Dermis microvascular lymphatic vessel endothelial cell (primary cell): ENCODE results near the gene ST8SIA5. TPM values are rescaled to one million over a fixed set of nuclear protein-coding genes. Genes with fewer than 3 reads are reported as not detected.
"Not testable (repeated sequence)": the region's sequence is repeated elsewhere in the genome, so short reads cannot be mapped to it uniquely, and the experiment has no call there.

Source experiments
- DNase-seq, 2 donors: peaks; one replicate each; pipeline versions ENCODE4 v3.0.0 to v3.0.0-alpha.2; 2010; ENCODE audit warnings: low read depth in 2 of 2
- total RNA-seq: library from RNA; depleted of rRNA; stranded (reverse); fragments of >200 nt; gene quantifications from 2 replicates; pipeline ENCODE4 v1.2.1, GENCODE V29; 2014

Gene ST8SIA5
- under 0.01 TPM in 1 of 2 replicates, not detected in the other for total RNA-seq

- DNase-seq: no peak
These were observed at the start of gene ST8SIA5 for GRCh38 chr18:46756559-46757201. ST8SIA5 (minus strand) TSS chr18:46757053; CDS start chr18:46756508, 545 bp downstream.

- DNase-seq: not testable (repeated sequence)
These were observed 39.1 kb upstream of the ST8SIA5 start for GRCh38 chr18:46795945-46796344.

- no peak for DNase-seq
These were observed 37.8 kb upstream of the ST8SIA5 start for GRCh38 chr18:46794607-46795006.

- no peak for DNase-seq
These were observed 36.7 kb upstream of the ST8SIA5 start for GRCh38 chr18:46793565-46793964.

- DNase-seq: no peak
These were observed 32.2 kb upstream of the ST8SIA5 start for GRCh38 chr18:46789088-46789487.

GRCh38 chr18:46787674-46788073, 30.8 kb upstream of the ST8SIA5 start:
- no peak for DNase-seq

GRCh38 chr18:46772357-46772756, 15.5 kb upstream of the ST8SIA5 start:
- DNase-seq: no peak

GRCh38 chr18:46771141-46771540, 14.3 kb upstream of the ST8SIA5 start:
- no peak for DNase-seq

GRCh38 chr18:46770708-46771107, 13.9 kb upstream of the ST8SIA5 start:
- DNase-seq: no peak

- DNase-seq: no peak
These were observed 11.5 kb upstream of the ST8SIA5 start for GRCh38 chr18:46768166-46768921.

GRCh38 chr18:46767217-46767616, 10.4 kb upstream of the ST8SIA5 start:
- DNase-seq: no peak

- no peak for DNase-seq
These were observed 7.7 kb upstream of the ST8SIA5 start for GRCh38 chr18:46764586-46764985.

- no peak for DNase-seq
These were observed 4.4 kb upstream of the ST8SIA5 start for GRCh38 chr18:46761059-46761769.

- DNase-seq: no peak
These were observed 3.0 kb upstream of the ST8SIA5 start for GRCh38 chr18:46759890-46760289.

GRCh38 chr18:46756025-46756558, 761 bp downstream of the ST8SIA5 start:
- DNase-seq: no peak

- no peak for DNase-seq
These were observed 1.4 kb downstream of the ST8SIA5 start for GRCh38 chr18:46755315-46756024.

GRCh38 chr18:46754661-46755292, 2.1 kb downstream of the ST8SIA5 start:
- DNase-seq: no peak

GRCh38 chr18:46754188-46754587, 2.7 kb downstream of the ST8SIA5 start:
- no peak for DNase-seq

GRCh38 chr18:46751882-46752281, 5.0 kb downstream of the ST8SIA5 start:
- DNase-seq: no peak

GRCh38 chr18:46750626-46751025, 6.2 kb downstream of the ST8SIA5 start:
- no peak for DNase-seq

- no peak for DNase-seq
These were observed 8.4 kb downstream of the ST8SIA5 start for GRCh38 chr18:46748466-46748865.
